NT2/D1 (cell line): ENCODE results near the gene CHCHD4.

ENCODE experiments used
- DNase-seq: peaks from one replicate; pipeline ENCODE4 v3.0.0-alpha.2; 2011; ENCODE audit warnings: low read depth, low spot score
- H3K27me3 ChIP-seq: 2 replicates; pipeline ENCODE4 v1.6.0; 2011; ENCODE audit warnings: mild to moderate bottlenecking; ENCODE audit not compliant: insufficient read length, insufficient read depth
- H3K36me3 ChIP-seq: 2 replicates; pipeline ENCODE4 v1.6.1; 2011; ENCODE audit warnings: mild to moderate bottlenecking, low read length, mixed read lengths; ENCODE audit not compliant: insufficient read depth, insufficient read length
- H3K4me1 ChIP-seq: 2 replicates; pipeline ENCODE4 v1.5.1; 2011; ENCODE audit not compliant: insufficient read depth, insufficient read length
- H3K4me3 ChIP-seq: 2 replicates; pipeline ENCODE4 v1.5.1; 2011; ENCODE audit warnings: low read depth; ENCODE audit not compliant: insufficient read length
- H3K9ac ChIP-seq: 2 replicates; pipeline ENCODE4 v1.6.0; 2011; ENCODE audit warnings: low read depth; ENCODE audit not compliant: insufficient read length
- H3K9me3 ChIP-seq: 2 replicates; pipeline ENCODE4 v1.5.1; 2011; ENCODE audit warnings: mild to moderate bottlenecking, low read length; ENCODE audit not compliant: insufficient read depth
- SUZ12 ChIP-seq: IDR thresholded peaks from 2 replicates; pipeline ENCODE4 v1.6.1; 2011; ENCODE audit not compliant: insufficient read length, insufficient read depth; ENCODE audit errors: extremely low read depth
- YY1 ChIP-seq: IDR thresholded peaks from 2 replicates; pipeline ENCODE4 v1.6.1; 2011; ENCODE audit not compliant: insufficient read length, insufficient read depth
- ZNF274 ChIP-seq: IDR thresholded peaks from 2 replicates; pipeline ENCODE4 v1.6.1; 2011; ENCODE audit warnings: mild to moderate bottlenecking, low read depth, low read length

CHCHD4 gene

GRCh38 chr3:14153663-14154062, 29.0 kb upstream of the CHCHD4 start:
- no peak overlapping the region for H3K4me3 ChIP-seq
- H3K9ac ChIP-seq: no peak overlapping the region
- H3K9me3 ChIP-seq: no peaks in the 10 kb centered on the region
- H3K27me3 ChIP-seq: no peaks in the 10 kb centered on the region
- DNase-seq: no peak
- peaks cover 2% of the 10 kb centered on the region for H3K4me1 ChIP-seq
- H3K36me3 ChIP-seq: peaks cover 83% of the 10 kb centered on the region
- no peak for TF ChIP-seq ZNF274
- no peak for TF ChIP-seq SUZ12
- no peak for TF ChIP-seq YY1

- no peak for DNase-seq
- Histone ChIP-seq H3K9ac (no peak overlapping the region), H3K4me1 (peaks cover 9% of the 10 kb centered on the region), H3K27me3 (no peaks in the 10 kb centered on the region), H3K9me3 (no peaks in the 10 kb centered on the region), H3K36me3 (peaks cover 83% of the 10 kb centered on the region), H3K4me3 (no peak overlapping the region)
- TF ChIP-seq ZNF274 (no peak), SUZ12 (no peak), YY1 (no peak)
Observed at GRCh38 chr3:14152963-14153355, 28.3 kb upstream of the CHCHD4 start.

- no peak overlapping the region for H3K9ac ChIP-seq
- TF ChIP-seq SUZ12: no peak
- TF ChIP-seq YY1: no peak
- H3K27me3 ChIP-seq: no peaks in the 10 kb centered on the region
- DNase-seq: no peak
- H3K4me1 ChIP-seq: peaks cover 12% of the 10 kb centered on the region
- no peaks in the 10 kb centered on the region for H3K9me3 ChIP-seq
- H3K4me3 ChIP-seq: no peak overlapping the region
- peaks cover 83% of the 10 kb centered on the region for H3K36me3 ChIP-seq
Observed at GRCh38 chr3:14152233-14152962, 27.7 kb upstream of the CHCHD4 start.

- no peaks in the 10 kb centered on the region for H3K9me3 ChIP-seq
- peaks cover 12% of the 10 kb centered on the region for H3K4me1 ChIP-seq
- DNase-seq: no peak
- TF ChIP-seq SUZ12 (no peak), ZNF274 (no peak), YY1 (no peak)
- no peak overlapping the region for H3K9ac ChIP-seq
- no peaks in the 10 kb centered on the region for H3K27me3 ChIP-seq
- H3K4me3 ChIP-seq: no peak overlapping the region
- H3K36me3 ChIP-seq: peaks cover 83% of the 10 kb centered on the region
Observed at GRCh38 chr3:14151471-14152083, 26.9 kb upstream of the CHCHD4 start.

GRCh38 chr3:14150491-14151230, 26.0 kb upstream of the CHCHD4 start:
- no peaks in the 10 kb centered on the region for H3K9me3 ChIP-seq
- no peak overlapping the region for H3K4me3 ChIP-seq
- TF ChIP-seq YY1 (no peak), SUZ12 (no peak), ZNF274 (no peak)
- H3K9ac ChIP-seq: no peak overlapping the region
- peaks cover 14% of the 10 kb centered on the region for H3K4me1 ChIP-seq
- peaks cover 83% of the 10 kb centered on the region for H3K36me3 ChIP-seq
- no peak for DNase-seq
- H3K27me3 ChIP-seq: no peaks in the 10 kb centered on the region

- peaks cover 19% of the 10 kb centered on the region for H3K4me1 ChIP-seq
- H3K27me3 ChIP-seq: no peaks in the 10 kb centered on the region
- no peak overlapping the region for H3K4me3 ChIP-seq
- peaks cover 88% of the 10 kb centered on the region for H3K36me3 ChIP-seq
- TF ChIP-seq YY1 (no peak), SUZ12 (no peak), ZNF274 (no peak)
- no peak for DNase-seq
- no peaks in the 10 kb centered on the region for H3K9me3 ChIP-seq
- no peak overlapping the region for H3K9ac ChIP-seq
Observed at GRCh38 chr3:14150078-14150477, 25.4 kb upstream of the CHCHD4 start.
